ENCODE results near the gene SYNJ2.

Gene SYNJ2

DNA sequence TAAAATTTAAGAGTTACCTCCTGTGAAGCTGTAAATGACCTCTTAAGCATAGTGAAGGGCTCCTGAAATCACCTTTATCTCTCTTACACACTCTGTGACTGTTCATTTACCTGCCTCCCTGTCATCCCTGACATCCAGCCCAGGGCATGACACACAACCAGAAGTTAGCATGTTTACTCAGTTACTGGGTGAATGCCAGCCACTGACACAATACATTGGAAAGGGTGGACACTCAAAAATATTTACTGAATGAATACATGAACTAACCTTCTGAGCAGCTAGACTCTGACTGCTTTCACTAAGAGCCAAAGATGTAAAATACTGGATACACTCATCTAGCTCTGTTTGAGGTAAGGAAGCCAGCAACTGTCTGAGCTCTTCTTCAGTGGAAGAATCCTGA lies 161.1 kb downstream of the SYNJ2 start:
- peak; percentile 29 for DNase-seq (ENCODE audit: low spot score)

DNA sequence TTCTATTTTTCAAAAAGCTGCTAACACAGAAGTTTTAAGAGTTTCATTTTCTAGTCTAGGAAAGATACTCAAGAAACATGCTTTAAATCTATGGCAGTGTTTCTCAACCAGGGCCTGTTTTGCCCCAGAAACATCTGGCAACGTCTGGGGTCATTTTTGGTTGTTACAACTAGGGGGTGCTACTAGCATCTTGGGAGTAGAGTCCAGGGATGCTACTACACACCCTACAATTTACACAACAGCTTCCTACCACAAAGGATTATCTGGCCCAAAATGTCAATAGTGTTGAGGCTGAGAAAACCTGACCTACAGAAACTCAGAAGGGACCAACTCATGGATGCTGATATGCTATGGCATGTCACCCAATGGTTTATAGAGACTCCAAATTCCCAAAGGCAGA lies 162.0 kb downstream of the SYNJ2 start:
- DNase-seq (ENCODE audit: low spot score): peak; percentile 6

All from GM03348 (cell line).